Psoas muscle (tissue), 8 donors: ENCODE measurements around the gene RINL. TPM values are rescaled to one million over a fixed set of nuclear protein-coding genes. Genes with fewer than 3 reads are reported as not detected.

Experiments used
- ATAC-seq, 4 donors: fragments of 200-7000 bp; cut with Tn5 transposase; one replicate each; pipeline ENCODE4 v1.9.1; 2020; ENCODE audit warnings: moderate library complexity in 3 of 4, mild to moderate bottlenecking in 2 of 4
- DNase-seq, 2 donors: peaks; one replicate each; pipeline ENCODE4 v3.0.0-alpha.2; 2020
- H3K27ac ChIP-seq: fragments of 200-600 bp; one replicate; pipeline ENCODE4 v1.8.0; 2022
- H3K27me3 ChIP-seq, 3 donors: fragments of 200-600 bp in 1 of 3; one replicate each; pipeline versions ENCODE4 v1.6.1 to v1.8.0; 2013 to 2022; ENCODE audit warnings: low read length in 2 of 3, mild to moderate bottlenecking in 2 of 3, moderate library complexity in 1 of 3; ENCODE audit not compliant: insufficient read depth in 3 of 3
- H3K36me3 ChIP-seq, 2 donors: fragments of 200-600 bp in 1 of 2; one replicate each; pipeline versions ENCODE4 v1.6.1 to v1.8.0; 2013 to 2022; ENCODE audit warnings: low read depth in 1 of 2, mild to moderate bottlenecking in 1 of 2, moderate library complexity in 1 of 2; ENCODE audit not compliant: insufficient read depth in 1 of 2
- H3K4me1 ChIP-seq: fragments of 200-600 bp; one replicate; pipeline ENCODE4 v1.8.0; 2022
- H3K4me3 ChIP-seq: fragments of 200-600 bp; one replicate; pipeline ENCODE4 v1.8.0; 2022; ENCODE audit warnings: mild to moderate bottlenecking
- H3K9me3 ChIP-seq: fragments of 200-600 bp; one replicate; pipeline ENCODE4 v1.8.0; 2022
- CTCF ChIP-seq: fragments of 200-600 bp; IDR thresholded peaks from one replicate; pipeline ENCODE4 v1.8.0; 2022; ENCODE audit warnings: antibody characterized with exemption
- WGBS, 3 donors: extraction: QIAGEN DNeasy Blood & Tissue Kit; methylation state at CpG; one replicate each; pipeline versions ENCODE4 v1.1.6 to v1.1.7; 2013; 5-methylcytosine and 5-hydroxymethylcytosine counted together
- intact Hi-C, 2 donors: fragments of 100-400 bp; cut with DNase I; formaldehyde crosslinking; loops; one replicate each; pipeline versions ENCODE4 v1.11.0 to v1.14.2; 2022
- polyA plus RNA-seq, 3 donors: library from polyadenylated mRNA; stranded (reverse); fragments of 200-250 nt; gene quantifications; one replicate each; pipeline ENCODE4 v1.2.3, GENCODE V29; 2013
- total RNA-seq, 4 donors: library from RNA; stranded (reverse); fragmentation: NEBNext Ultra II Directional in 2 of 4; extraction: Animal tissue kit (Norgen Biotek cat#: 25700) in 2 of 4; gene quantifications; one replicate each; pipeline versions ENCODE4 v1.2.1 to v1.2.4, GENCODE V29; 2021 to 2023
- donor health status: healthy with polysubstance abuse.
- donor health status: DM: no; HTN: no; CAD: no; lungs with moderate emphysema.
- donor health status: Bipolar disorder and iron deficiency.
- donor health status: healthy.
- donor health status: DM: yes; HTN: yes; CAD: no.
- donor health status: DM: no; HTN: no; CAD: no.
- donor health status: DM: no; HTN: no; CAD: no.
- donor health status: DM: yes; HTN: yes; CAD: no.

The RINL gene
- total and polyA plus RNA-seq, 7 donors: 1.5 to 4.8 (median 2.2) TPM

DNA sequence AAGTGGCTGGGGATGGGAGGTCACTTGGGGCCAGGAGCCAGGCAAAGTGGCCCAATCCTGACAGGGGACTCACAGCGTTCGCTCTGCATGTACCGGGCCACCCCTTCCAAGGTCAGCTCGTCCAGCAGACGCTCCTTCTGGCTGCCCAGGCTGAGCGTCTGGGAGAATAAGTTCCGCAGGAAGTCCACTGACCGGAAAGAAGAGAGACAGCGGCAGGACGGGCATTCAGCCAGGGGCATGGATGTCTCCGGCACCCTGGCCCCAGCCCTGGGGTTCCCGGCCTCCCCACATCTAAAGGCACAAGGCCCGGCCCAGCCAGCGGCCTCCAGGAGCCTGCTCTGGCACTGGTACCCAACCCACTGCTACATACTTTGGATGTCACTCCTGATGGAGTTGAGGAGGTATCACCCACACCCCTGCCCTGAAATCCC is 15.3 kb upstream of the RINL start:
- no peaks in the 10 kb centered on the region for H3K27me3 ChIP-seq
- intact Hi-C loops: loop anchor here in 1 of 2 donors (5.0 kb wide), 1 partner anchor 41 kb away; no protein-coding TSS in a partner anchor
- peaks cover 72% of the 10 kb centered on the region for H3K4me1 ChIP-seq
- ATAC-seq (peak in 3 of 4 donors; percentile 24 to 40 (median 27)), DNase-seq (peak in 1 of 2 donors; percentile 51)
- TF ChIP-seq CTCF: no peak
- no peak overlapping the region for H3K4me3 ChIP-seq
- no peaks in the 10 kb centered on the region for H3K9me3 ChIP-seq
- peaks cover 0 to 50% of the 10 kb centered on the region in 2 donors for H3K36me3 ChIP-seq
- 17 to 38% (median 25%) methylated on average over 14 of the region's 14 CpGs for WGBS, 3 donors
- peak overlapping the region; percentile 80 for H3K27ac ChIP-seq

GRCh38 chr19:38892841-38893240 is 14.8 kb upstream of the RINL start:
- Histone ChIP-seq H3K36me3 (peaks cover 0 to 55% of the 10 kb centered on the region in 2 donors), H3K9me3 (no peaks in the 10 kb centered on the region), H3K27ac (peak overlapping the region; percentile 80), H3K27me3 (no peaks in the 10 kb centered on the region), H3K4me3 (no peak overlapping the region), H3K4me1 (peaks cover 68% of the 10 kb centered on the region)
- 57 to 72% (median 57%) methylated on average over 5 of the region's 5 CpGs for WGBS, 3 donors
- ATAC-seq (no peak), DNase-seq (no peak)
- intact Hi-C loops: loop anchor here in 1 of 2 donors (5.0 kb wide), 1 partner anchor 41 kb away; no protein-coding TSS in a partner anchor
- TF ChIP-seq CTCF: no peak

DNA sequence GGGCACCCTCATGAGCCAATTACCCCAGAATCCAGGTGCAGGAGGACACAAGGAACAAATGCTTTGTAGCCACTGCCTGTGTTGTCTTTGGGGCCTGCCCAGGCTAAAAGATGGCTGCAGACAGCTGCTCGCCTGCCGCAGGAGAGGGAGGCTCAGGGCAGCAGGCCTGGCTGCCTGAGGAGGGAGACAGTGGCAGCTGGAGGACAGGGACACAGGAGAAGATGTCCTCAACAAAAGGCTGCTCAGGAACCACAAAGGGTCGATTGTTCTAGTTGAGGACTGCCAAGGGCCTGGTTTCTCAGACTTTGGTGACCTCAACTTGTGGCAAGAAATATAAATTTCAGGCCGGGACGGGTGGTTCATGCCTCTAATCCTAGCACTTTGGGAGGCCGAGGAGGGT is 13.7 kb upstream of the RINL start:
- TF ChIP-seq CTCF: no peak
- peaks cover 0 to 65% of the 10 kb centered on the region in 2 donors for H3K36me3 ChIP-seq
- H3K4me1 ChIP-seq: peaks cover 57% of the 10 kb centered on the region
- DNase-seq (no peak), ATAC-seq (no peak)
- 48 to 70% (median 63%) methylated on average over 6 of the region's 6 CpGs for WGBS, 3 donors
- H3K27me3 ChIP-seq: no peaks in the 10 kb centered on the region
- no peak overlapping the region for H3K4me3 ChIP-seq
- intact Hi-C loops: loop anchor here in 1 of 2 donors (5.0 kb wide), 1 partner anchor 39 kb away; no protein-coding TSS in a partner anchor
- H3K27ac ChIP-seq: peak overlapping the region; percentile 80
- no peaks in the 10 kb centered on the region for H3K9me3 ChIP-seq

DNA sequence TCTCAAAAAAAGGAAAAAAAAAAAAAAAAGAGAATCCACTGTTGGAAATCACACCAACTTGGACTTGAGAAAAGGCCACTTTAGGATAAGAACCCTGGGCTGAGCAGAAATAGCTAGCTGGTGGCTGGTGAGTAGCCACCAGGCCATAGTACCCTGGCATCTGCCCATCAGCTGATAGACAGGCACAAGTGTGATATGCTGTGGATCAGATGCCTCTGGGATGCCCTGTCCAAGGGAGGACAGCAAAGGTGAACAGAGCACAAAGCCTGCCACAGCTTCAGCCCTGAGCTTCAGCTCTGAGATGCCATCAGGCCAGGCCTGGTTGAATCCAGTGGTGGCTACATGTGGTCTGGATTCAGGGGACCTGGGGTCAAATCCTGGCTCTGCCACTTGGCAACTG is 12.6 kb upstream of the RINL start:
- H3K4me1 ChIP-seq: peaks cover 55% of the 10 kb centered on the region
- H3K9me3 ChIP-seq: no peaks in the 10 kb centered on the region
- no peaks in the 10 kb centered on the region for H3K27me3 ChIP-seq
- H3K27ac ChIP-seq: peak overlapping the region; percentile 80
- H3K4me3 ChIP-seq: no peak overlapping the region
- peaks cover 0 to 65% of the 10 kb centered on the region in 2 donors for H3K36me3 ChIP-seq
- TF ChIP-seq CTCF: no peak
- ATAC-seq: peak; percentile 88 to 93 (median 90)
- intact Hi-C loops: loop anchor here in 1 of 2 donors (5.0 kb wide), 1 partner anchor 38 kb away; no protein-coding TSS in a partner anchor
- peak; percentile 59 to 86 for DNase-seq

DNA sequence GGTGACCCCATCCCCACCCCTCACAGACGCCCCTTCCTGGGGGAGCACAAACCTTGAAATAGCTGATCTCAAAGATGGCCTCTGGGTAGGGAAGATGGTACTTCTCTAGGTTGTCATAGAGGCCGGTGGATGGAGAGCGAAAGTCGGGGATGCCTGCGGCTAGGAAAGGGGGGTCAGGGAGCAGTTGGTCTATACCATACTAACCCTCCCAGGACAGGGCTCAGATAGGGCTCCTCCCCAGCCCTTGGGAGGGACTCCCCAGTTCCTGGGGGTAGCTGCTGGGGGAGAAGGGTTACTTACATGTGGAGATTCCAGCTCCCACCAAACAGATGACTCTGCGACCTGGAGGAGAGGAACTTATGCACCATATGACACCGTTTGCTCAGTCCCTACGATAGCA is 11.7 kb upstream of the RINL start:
- 70 to 78% (median 75%) methylated on average over 8 of the region's 8 CpGs for WGBS, 3 donors
- ATAC-seq: no peak
- TF ChIP-seq CTCF: no peak
- DNase-seq: no peak
- intact Hi-C loops: loop anchor here in 1 of 2 donors (5.0 kb wide), 1 partner anchor 38 kb away; no protein-coding TSS in a partner anchor
- H3K4me1 ChIP-seq: peaks cover 49% of the 10 kb centered on the region
- H3K27ac ChIP-seq: peak overlapping the region; percentile 80
- no peak overlapping the region for H3K4me3 ChIP-seq
- no peaks in the 10 kb centered on the region for H3K27me3 ChIP-seq
- peaks cover 0 to 60% of the 10 kb centered on the region in 2 donors for H3K36me3 ChIP-seq
- no peaks in the 10 kb centered on the region for H3K9me3 ChIP-seq
